ENCODE measurements around the gene C1orf52.

C1orf52 gene

GRCh38 chr1:85229574-85230097, 29.8 kb downstream of the C1orf52 start:
- no peaks in the 10 kb centered on the region for H3F3A ChIP-seq (ENCODE audit: control insufficient read depth, insufficient read depth)
- no peaks in the 10 kb centered on the region for H3K9me3 ChIP-seq (ENCODE audit: control insufficient read depth, insufficient read depth, low read length)
- no peak for TF ChIP-seq CTCF (IDR thresholded peaks at IDR 0.05; ENCODE audit: low read depth, low read length, poor library complexity, severe bottlenecking)
- no peak for TF ChIP-seq EZH2phosphoT487 (IDR thresholded peaks at IDR 0.05; ENCODE audit: borderline replicate concordance, low read length)
- H3K36me3 ChIP-seq (ENCODE audit: control insufficient read depth, low read length): no peaks in the 10 kb centered on the region
- no peak overlapping the region for H3K4me2 ChIP-seq (ENCODE audit: low read length)
- no peaks in the 10 kb centered on the region for H3K9me2 ChIP-seq (replicated peaks; ENCODE audit: control insufficient read depth, low read length)
- H3K27ac ChIP-seq (ENCODE audit: low read depth, low read length): no peak overlapping the region
- H3K4me3 ChIP-seq (ENCODE audit: low read length): no peak overlapping the region
- H4K20me1 ChIP-seq (ENCODE audit: control insufficient read depth, insufficient read depth, low read depth, low read length): no peaks in the 10 kb centered on the region
- H3K27me3 ChIP-seq (ENCODE audit: control insufficient read depth, low read length): peaks cover 13% of the 10 kb centered on the region
- H3K79me2 ChIP-seq (ENCODE audit: control insufficient read depth, low read length): no peaks in the 10 kb centered on the region
- no peaks in the 10 kb centered on the region for H3K4me1 ChIP-seq (ENCODE audit: control insufficient read depth, low read length)

DNA sequence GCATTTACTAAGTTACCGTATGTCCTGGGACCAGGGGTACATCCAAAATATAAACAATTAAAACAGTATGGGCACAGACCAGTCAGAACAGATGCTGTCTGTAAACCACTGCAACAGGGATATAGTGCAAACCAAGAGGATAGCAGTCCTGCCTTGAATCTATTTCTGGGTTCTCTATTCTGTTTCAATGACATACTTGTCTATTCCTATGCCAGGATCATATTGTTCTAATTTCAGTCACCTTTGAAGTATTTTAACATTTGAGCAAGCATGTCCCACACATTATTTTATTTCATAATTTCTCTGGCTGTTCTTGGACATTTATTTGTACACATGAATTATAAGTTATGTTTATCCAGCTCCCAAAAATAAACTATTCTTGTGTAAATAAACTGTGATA, 30.5 kb downstream of the C1orf52 start:
- Histone ChIP-seq H3K9me3 (ENCODE audit: control insufficient read depth, insufficient read depth, low read length) (no peaks in the 10 kb centered on the region), H3K4me1 (ENCODE audit: control insufficient read depth, low read length) (no peaks in the 10 kb centered on the region), H3F3A (ENCODE audit: control insufficient read depth, insufficient read depth) (no peaks in the 10 kb centered on the region), H3K27me3 (ENCODE audit: control insufficient read depth, low read length) (peaks cover 13% of the 10 kb centered on the region), H3K79me2 (ENCODE audit: control insufficient read depth, low read length) (no peaks in the 10 kb centered on the region), H3K36me3 (ENCODE audit: control insufficient read depth, low read length) (no peaks in the 10 kb centered on the region), H4K20me1 (ENCODE audit: control insufficient read depth, insufficient read depth, low read depth, low read length) (no peaks in the 10 kb centered on the region), H3K9me2 (replicated peaks; ENCODE audit: control insufficient read depth, low read length) (no peaks in the 10 kb centered on the region), H3K4me3 (ENCODE audit: low read length) (no peak overlapping the region), H3K27ac (ENCODE audit: low read depth, low read length) (no peak overlapping the region), H3K4me2 (ENCODE audit: low read length) (no peak overlapping the region)
- TF ChIP-seq EZH2phosphoT487 (IDR thresholded peaks at IDR 0.05; ENCODE audit: borderline replicate concordance, low read length) (no peak), CTCF (IDR thresholded peaks at IDR 0.05; ENCODE audit: low read depth, low read length, poor library complexity, severe bottlenecking) (no peak)

- Histone ChIP-seq H3K9me3 (ENCODE audit: control insufficient read depth, insufficient read depth, low read length) (no peaks in the 10 kb centered on the region), H3K4me3 (ENCODE audit: low read length) (no peak overlapping the region), H3K9me2 (replicated peaks; ENCODE audit: control insufficient read depth, low read length) (no peaks in the 10 kb centered on the region), H3K79me2 (ENCODE audit: control insufficient read depth, low read length) (no peaks in the 10 kb centered on the region), H3K27me3 (ENCODE audit: control insufficient read depth, low read length) (peaks cover 18% of the 10 kb centered on the region), H3K4me2 (ENCODE audit: low read length) (no peak overlapping the region), H4K20me1 (ENCODE audit: control insufficient read depth, insufficient read depth, low read depth, low read length) (no peaks in the 10 kb centered on the region), H3K27ac (ENCODE audit: low read depth, low read length) (no peak overlapping the region), H3F3A (ENCODE audit: control insufficient read depth, insufficient read depth) (no peaks in the 10 kb centered on the region), H3K36me3 (ENCODE audit: control insufficient read depth, low read length) (no peaks in the 10 kb centered on the region), H3K4me1 (ENCODE audit: control insufficient read depth, low read length) (no peaks in the 10 kb centered on the region)
- TF ChIP-seq EZH2phosphoT487 (IDR thresholded peaks at IDR 0.05; ENCODE audit: borderline replicate concordance, low read length) (no peak), CTCF (IDR thresholded peaks at IDR 0.05; ENCODE audit: low read depth, low read length, poor library complexity, severe bottlenecking) (no peak)
These were observed 33.7 kb downstream of the C1orf52 start for GRCh38 chr1:85225624-85226380.
